Activated naive CD8-positive, alpha-beta T cell treated with anti-CD3 and anti-CD28 coated beads, Interleukin-2, amount 50 U/mL, for 16 hours (primary cell): ENCODE data around the gene MLC1.

Experiments used
- DNase-seq: peaks from one replicate; pipeline ENCODE4 v3.0.0-alpha.2; 2020; ENCODE audit warnings: low read depth, low spot score

Gene MLC1

GRCh38 chr22:50076646-50077535, 8.3 kb downstream of the MLC1 start:
- DNase-seq: no peak

GRCh38 chr22:50074551-50075530, 10.4 kb downstream of the MLC1 start:
- no peak for DNase-seq

DNA sequence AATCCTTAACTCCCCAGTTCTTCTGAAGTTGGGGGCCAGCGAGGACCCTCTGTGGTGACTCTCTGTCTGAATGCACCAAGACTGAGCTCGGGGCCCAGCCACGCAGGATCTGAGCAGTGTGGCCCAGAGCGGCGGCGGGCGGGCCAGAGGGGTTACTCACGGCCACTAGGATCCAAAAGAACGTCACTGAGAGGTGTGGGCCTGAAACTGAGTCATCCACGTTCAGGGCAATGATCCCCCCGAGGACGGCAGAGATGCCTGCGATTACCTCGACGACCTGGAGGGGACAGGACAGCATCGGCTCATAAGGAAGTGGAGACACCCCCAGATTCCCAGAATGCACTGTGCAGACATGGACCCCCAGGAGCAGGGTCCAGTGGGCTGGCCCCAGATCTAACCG, 11.2 kb downstream of the MLC1 start:
- DNase-seq: no peak

GRCh38 chr22:50072714-50073538, 12.3 kb downstream of the MLC1 start:
- DNase-seq: no peak

DNA sequence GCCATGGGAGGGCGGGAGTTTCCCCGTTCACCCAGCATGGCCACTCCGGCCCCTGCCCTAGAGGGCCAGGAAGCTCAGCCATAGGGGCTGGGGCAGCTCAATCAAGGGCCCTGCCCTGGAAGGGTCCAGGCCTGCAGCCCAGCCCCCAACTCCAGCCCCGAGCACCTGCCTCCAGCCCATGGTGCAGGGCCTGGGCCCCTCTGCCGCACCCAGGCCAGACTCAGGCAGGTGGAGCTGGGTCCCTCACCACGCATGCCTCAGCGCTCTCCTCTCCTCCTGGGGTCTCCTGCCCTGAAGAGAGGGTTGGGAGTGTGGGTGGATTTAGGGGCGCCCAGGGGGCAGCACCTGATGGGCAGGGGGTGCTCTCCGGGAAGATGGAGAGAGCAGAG, 13.1 kb downstream of the MLC1 start:
- DNase-seq: no peak

- no peak for DNase-seq
These were observed 13.6 kb downstream of the MLC1 start for GRCh38 chr22:50071432-50072166.

- DNase-seq: no peak
These were observed 14.9 kb downstream of the MLC1 start for GRCh38 chr22:50070366-50070765.

GRCh38 chr22:50068096-50068495, 17.1 kb downstream of the MLC1 start:
- DNase-seq: no peak

GRCh38 chr22:50067244-50067643, 18.0 kb downstream of the MLC1 start:
- no peak for DNase-seq

GRCh38 chr22:50064453-50064852, 20.8 kb downstream of the MLC1 start:
- DNase-seq: no peak

- no peak for DNase-seq
These were observed 21.4 kb downstream of the MLC1 start for GRCh38 chr22:50063589-50064393.

DNA sequence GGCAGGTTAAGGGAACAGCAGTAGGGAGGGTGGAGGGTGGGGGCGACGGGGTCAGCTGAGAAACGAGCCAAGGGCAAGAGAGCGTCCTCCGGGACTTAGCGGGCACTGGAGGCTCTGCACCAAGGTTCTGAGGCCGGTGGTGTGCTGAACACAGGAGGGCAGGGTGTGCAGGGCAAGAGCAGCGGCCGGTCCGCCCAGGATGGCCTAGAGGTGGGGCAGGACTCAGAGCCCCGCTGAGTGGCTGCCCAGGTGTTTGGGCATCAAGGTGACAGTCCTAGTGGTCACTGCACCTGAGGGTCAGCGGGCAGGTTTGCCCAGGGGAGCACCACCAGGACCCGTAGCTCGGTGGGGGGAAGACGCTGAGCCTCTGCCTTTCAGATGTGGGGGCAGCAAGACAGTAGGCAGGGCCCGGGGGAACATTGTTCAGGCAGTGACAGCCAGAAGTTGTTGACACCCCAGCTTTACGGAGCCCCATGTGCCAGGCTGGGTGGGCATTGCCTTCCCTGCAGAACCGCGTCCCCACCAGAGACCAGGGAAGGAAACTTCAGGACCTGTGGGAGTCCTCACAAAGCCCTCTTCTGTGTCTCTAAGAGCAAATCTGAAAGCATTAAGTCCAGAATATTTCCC, 22.6 kb downstream of the MLC1 start:
- no peak for DNase-seq

DNA sequence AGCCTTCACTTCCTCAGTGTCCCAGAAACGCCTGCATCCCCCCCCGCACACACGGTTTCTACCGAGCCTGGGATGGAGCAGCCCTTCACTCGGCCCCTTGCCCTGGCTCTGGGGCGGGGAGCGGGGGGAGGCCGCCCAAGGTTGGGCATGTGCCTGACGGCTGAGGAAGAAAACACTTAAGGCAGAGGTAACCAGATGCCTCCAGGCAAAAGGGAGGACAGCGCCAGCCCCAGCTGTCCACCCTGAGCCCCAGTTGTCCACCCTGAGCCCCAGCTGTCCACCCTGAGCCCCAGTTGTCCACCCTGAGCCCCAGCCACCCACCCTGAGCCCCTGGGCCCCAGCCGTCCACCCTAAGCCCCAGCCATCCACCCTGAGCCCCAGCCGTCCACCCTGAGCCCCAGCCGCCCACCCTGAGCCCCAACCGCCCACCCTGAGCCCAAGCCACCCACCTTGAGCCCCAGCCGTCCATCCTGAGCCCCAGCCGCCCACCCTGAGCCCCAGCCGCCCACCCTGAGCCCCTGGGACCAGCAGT, 23.3 kb downstream of the MLC1 start:
- DNase-seq: no peak

GRCh38 chr22:50061141-50061823, 23.9 kb downstream of the MLC1 start:
- no peak for DNase-seq

DNA sequence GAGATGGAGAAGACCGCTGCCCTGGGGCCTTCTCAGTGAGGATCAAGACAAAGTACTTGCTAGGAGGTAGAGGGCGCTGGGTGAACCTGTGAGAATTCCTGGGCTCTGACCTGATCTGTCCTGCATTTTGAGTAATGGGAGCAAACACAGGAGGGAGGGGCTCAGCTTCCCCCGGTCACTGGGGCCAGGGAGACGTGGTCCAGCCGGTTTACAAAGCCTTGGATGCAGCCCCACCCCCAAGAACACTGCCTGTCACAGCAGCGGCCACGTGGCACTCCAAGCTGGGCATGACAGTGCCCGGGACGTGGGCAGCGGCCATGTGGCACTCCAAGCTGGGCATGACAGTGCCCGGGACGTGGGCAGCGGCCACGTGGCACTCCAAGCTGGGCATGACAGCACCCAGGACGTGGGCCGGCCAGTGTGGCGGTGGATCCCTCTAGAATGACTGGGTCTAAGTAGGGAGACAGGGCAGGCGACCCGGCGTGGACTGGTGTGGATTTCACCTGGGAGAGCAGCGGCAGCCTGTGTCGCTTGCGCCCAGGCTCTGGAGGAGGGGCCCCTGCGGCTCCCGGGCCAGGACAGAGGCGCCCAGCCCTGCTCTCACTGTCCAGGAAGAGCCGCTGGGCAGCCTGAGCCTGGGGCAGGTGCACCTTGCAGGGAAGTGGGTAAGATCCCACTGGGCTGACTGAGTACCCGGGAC, 24.6 kb downstream of the MLC1 start:
- no peak for DNase-seq

DNA sequence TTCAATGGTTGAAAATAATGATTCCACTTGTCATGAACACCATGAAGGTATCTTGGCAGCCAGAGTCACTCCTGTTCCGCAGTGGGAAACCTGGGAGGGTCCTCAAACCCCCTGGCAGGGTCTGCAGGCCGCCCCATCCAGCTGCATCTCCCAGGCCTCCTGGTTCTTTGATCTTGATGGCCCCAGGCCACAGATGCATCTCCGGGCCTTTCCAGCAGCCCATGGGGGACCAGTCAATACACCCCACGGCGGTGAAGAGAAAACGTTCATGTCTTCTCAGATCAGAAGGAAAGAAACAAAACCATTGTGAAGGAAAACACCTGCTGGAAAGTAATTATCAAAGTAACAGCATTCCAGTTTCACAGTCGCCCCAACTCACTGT, 25.4 kb downstream of the MLC1 start:
- no peak for DNase-seq

DNA sequence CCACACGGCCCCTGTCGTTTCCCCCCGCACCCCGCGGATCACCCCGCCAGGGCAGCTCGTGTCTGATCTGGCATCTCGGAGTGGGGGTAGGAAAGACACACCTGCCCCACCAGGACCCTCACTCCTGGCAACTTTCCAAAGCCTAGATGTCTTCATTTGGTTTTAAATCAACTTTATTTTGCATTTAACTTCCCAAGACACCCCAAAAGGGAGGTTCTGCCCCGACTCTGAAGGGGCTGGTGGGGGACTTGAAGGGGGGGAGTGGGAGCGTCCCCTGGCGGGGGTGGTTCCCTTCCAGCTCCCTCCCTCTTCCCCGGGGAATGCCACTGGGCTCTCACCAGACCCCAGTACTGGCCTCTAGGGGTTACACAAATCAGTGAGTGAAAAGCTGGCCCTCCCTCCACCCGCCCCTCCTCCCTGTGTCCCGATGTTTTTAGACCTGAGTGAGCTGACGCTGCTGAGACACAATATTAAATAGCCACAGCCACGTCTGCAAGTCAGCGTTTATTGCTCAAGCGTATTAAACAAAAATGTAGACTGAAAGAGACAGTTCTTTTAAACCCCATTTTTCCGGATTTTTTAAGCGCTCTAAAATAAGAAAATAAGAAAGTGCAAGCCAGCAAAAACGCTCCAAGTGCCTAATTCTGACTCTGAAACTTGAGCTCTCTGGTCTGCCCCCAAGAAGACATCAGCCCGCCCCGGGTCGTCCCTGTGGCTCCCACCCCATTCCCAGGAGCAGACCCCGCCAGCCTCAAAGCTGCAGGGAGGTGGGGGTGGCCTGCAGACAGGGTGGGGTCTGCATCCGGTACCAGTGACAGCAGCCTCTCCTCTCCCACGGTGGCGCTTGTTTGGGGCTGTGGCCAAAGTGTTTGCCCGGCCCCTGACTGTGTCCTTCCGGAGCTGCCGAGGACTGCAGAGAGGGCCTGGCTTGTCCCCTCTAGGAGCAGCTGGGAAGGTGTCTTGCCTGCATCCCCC, 26.0 kb downstream of the MLC1 start:
- DNase-seq: no peak
